Measurements from ENCODE around the gene TRIM61.
"Not testable (repeated sequence)": the region's sequence is repeated elsewhere in the genome, so short reads cannot be mapped to it uniquely, and the experiment has no call there.

TRIM61 gene

DNA sequence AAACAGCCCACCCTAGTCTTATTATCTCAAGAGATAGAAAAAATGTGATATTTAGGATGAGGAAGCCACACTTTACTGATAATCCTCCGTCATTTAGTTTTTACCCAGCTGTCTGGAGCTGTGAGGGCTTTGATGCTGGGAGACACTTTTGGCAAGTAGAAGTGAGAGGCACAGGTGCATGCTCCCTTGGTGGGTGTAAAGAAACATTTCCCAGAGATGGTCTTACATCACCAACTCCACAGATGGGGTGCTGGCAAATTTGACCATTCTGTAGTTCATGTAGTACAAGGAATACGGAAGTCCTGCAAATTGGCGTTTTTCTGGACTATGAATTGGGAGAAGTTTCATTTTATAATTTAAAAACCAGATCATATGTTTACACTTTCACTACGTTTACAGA lies 28.5 kb downstream of the TRIM61 start:
- H3K9me3 ChIP-seq (replicated peaks; ENCODE audit: insufficient read depth, low read length): no peaks in the 10 kb centered on the region
- no peak overlapping the region for H3K4me2 ChIP-seq (ENCODE audit: low read depth, low read length)
- H3K4me1 ChIP-seq (ENCODE audit: low read length): 0 out of 2 replicates have a peak, but pooled peaks cover 3% of the 10 kb centered on the region
- TF ChIP-seq CTCF (IDR thresholded peaks at IDR 0.05; ENCODE audit: low read length): no peak
- TF ChIP-seq EZH2phosphoT487 (IDR thresholded peaks at IDR 0.05; ENCODE audit: low read length): no peak
- TF ChIP-seq EZH2 (optimal IDR thresholded peaks at IDR 0.05; ENCODE audit: low read depth, low read length): no peak
- H3K79me2 ChIP-seq (ENCODE audit: low read length): no peaks in the 10 kb centered on the region
- no peaks in the 10 kb centered on the region for H3K27me3 ChIP-seq (replicated peaks; ENCODE audit: insufficient read depth, low read length)
- no peak overlapping the region for H3K9ac ChIP-seq (ENCODE audit: low read length)
- H3K36me3 ChIP-seq (replicated peaks; ENCODE audit: insufficient read depth, low read length): no peaks in the 10 kb centered on the region
- H3K9me2 ChIP-seq (replicated peaks; ENCODE audit: insufficient read depth, low read length): no peaks in the 10 kb centered on the region
- 0 out of 2 replicates have a peak, but pooled peaks cover under 1% of the 10 kb centered on the region for H3F3A ChIP-seq (ENCODE audit: insufficient read depth, low read length)
- H3K4me3 ChIP-seq (ENCODE audit: low read length): no peak overlapping the region
- no peak for DNase-seq
- no peak overlapping the region for H2AFZ ChIP-seq (ENCODE audit: low read length)
- H3K27ac ChIP-seq (ENCODE audit: low read length): no peak overlapping the region
- H4K20me1 ChIP-seq (ENCODE audit: insufficient read depth, low read length): no peaks in the 10 kb centered on the region

DNA sequence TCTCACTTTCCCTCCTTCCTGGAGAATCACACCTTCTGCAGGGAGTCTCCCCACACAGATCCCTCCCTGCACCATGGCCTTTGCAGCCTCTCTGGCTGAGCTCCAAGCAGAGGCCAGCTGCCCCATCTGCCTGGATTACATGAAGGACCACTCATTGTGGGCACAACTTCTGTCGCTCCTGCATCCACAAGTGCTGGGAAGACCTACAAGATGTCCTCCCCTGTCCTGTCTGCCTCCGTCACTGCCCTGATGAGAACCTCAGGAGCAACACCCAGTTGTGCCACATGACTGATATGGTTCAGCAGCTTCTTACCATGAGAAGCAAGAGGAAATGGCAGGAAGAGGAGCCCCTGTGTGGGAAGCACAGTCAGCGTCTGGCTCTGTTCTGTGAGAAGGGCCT lies 29.5 kb downstream of the TRIM61 start:
- not testable (repeated sequence) for H3K9me3 ChIP-seq (replicated peaks; ENCODE audit: insufficient read depth, low read length); H2AFZ ChIP-seq (ENCODE audit: low read length); H3K27ac ChIP-seq (ENCODE audit: low read length); H3K4me3 ChIP-seq (ENCODE audit: low read length); H3K4me2 ChIP-seq (ENCODE audit: low read depth, low read length); H4K20me1 ChIP-seq (ENCODE audit: insufficient read depth, low read length); H3K4me1 ChIP-seq (ENCODE audit: low read length); H3K9ac ChIP-seq (ENCODE audit: low read length); H3K9me2 ChIP-seq (replicated peaks; ENCODE audit: insufficient read depth, low read length); H3F3A ChIP-seq (ENCODE audit: insufficient read depth, low read length); DNase-seq; H3K36me3 ChIP-seq (replicated peaks; ENCODE audit: insufficient read depth, low read length); H3K79me2 ChIP-seq (ENCODE audit: low read length); H3K27me3 ChIP-seq (replicated peaks; ENCODE audit: insufficient read depth, low read length)

DNA sequence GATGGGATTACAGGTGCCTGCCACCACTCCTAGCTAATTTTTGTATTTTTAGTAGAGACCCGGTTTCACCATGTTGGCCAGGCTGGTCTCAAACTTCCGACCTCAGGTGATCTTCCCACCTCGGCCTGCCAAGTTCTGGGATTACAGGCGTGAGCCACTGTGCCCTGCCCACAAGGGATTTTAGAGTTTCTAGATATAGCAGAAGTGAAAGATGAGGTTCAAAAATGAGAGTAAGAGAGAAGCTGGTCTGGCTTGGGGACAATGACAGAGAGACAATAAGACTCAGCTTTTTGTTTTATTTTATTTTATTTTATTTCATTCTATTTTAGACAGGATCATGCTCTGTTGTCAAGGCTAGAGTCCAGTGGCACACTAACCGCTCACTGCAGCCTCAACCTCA lies 30.6 kb downstream of the TRIM61 start:
- Histone ChIP-seq H3K36me3 (replicated peaks; ENCODE audit: insufficient read depth, low read length) (no peaks in the 10 kb centered on the region), H3K79me2 (ENCODE audit: low read length) (no peaks in the 10 kb centered on the region), H3K9me3 (replicated peaks; ENCODE audit: insufficient read depth, low read length) (no peaks in the 10 kb centered on the region), H3K9ac (ENCODE audit: low read length) (no peak overlapping the region), H3K9me2 (replicated peaks; ENCODE audit: insufficient read depth, low read length) (no peaks in the 10 kb centered on the region), H3K4me1 (ENCODE audit: low read length) (peaks cover 7% of the 10 kb centered on the region; the same call in 1 of the 2 replicates), H3K27ac (ENCODE audit: low read length) (no peak overlapping the region), H3K4me3 (ENCODE audit: low read length) (no peak overlapping the region), H3K27me3 (replicated peaks; ENCODE audit: insufficient read depth, low read length) (no peaks in the 10 kb centered on the region), H4K20me1 (ENCODE audit: insufficient read depth, low read length) (no peaks in the 10 kb centered on the region), H3F3A (ENCODE audit: insufficient read depth, low read length) (peaks cover 9% of the 10 kb centered on the region; the same call in 1 of the 2 replicates), H2AFZ (ENCODE audit: low read length) (no peak overlapping the region), H3K4me2 (ENCODE audit: low read depth, low read length) (no peak overlapping the region)
- TF ChIP-seq EZH2phosphoT487 (IDR thresholded peaks at IDR 0.05; ENCODE audit: low read length) (no peak), CTCF (IDR thresholded peaks at IDR 0.05; ENCODE audit: low read length) (no peak), EZH2 (optimal IDR thresholded peaks at IDR 0.05; ENCODE audit: low read depth, low read length) (no peak)
- DNase-seq: no peak

GRCh38 chr4:164945146-164945545 lies 32.3 kb downstream of the TRIM61 start:
- Histone ChIP-seq H3K36me3 (replicated peaks; ENCODE audit: insufficient read depth, low read length) (no peaks in the 10 kb centered on the region), H3F3A (ENCODE audit: insufficient read depth, low read length) (peaks cover 9% of the 10 kb centered on the region; the same call in 1 of the 2 replicates), H3K9ac (ENCODE audit: low read length) (no peak overlapping the region), H3K4me3 (ENCODE audit: low read length) (no peak overlapping the region), H3K4me1 (ENCODE audit: low read length) (peaks cover 7% of the 10 kb centered on the region; the same call in 1 of the 2 replicates), H3K9me3 (replicated peaks; ENCODE audit: insufficient read depth, low read length) (no peaks in the 10 kb centered on the region), H3K9me2 (replicated peaks; ENCODE audit: insufficient read depth, low read length) (no peaks in the 10 kb centered on the region), H3K4me2 (ENCODE audit: low read depth, low read length) (no peak overlapping the region), H4K20me1 (ENCODE audit: insufficient read depth, low read length) (no peaks in the 10 kb centered on the region), H2AFZ (ENCODE audit: low read length) (no peak overlapping the region), H3K27ac (ENCODE audit: low read length) (no peak overlapping the region), H3K79me2 (ENCODE audit: low read length) (no peaks in the 10 kb centered on the region), H3K27me3 (replicated peaks; ENCODE audit: insufficient read depth, low read length) (no peaks in the 10 kb centered on the region)
- DNase-seq: no peak
- TF ChIP-seq EZH2 (optimal IDR thresholded peaks at IDR 0.05; ENCODE audit: low read depth, low read length) (no peak), EZH2phosphoT487 (IDR thresholded peaks at IDR 0.05; ENCODE audit: low read length) (no peak), CTCF (IDR thresholded peaks at IDR 0.05; ENCODE audit: low read length) (no peak)
